ES-I3 (cell line): Measurements from ENCODE around the gene LLCFC1.

Source experiments
- H3K36me3 ChIP-seq: 2 replicates; pipeline ENCODE4 v1.6.1; 2013; ENCODE audit warnings: mild to moderate bottlenecking, low read length, control low read depth, moderate library complexity; ENCODE audit not compliant: insufficient read depth
- H3K4me1 ChIP-seq: 2 replicates; pipeline ENCODE4 v1.6.1; 2013; ENCODE audit warnings: mild to moderate bottlenecking, control low read depth, low read length; ENCODE audit not compliant: insufficient read depth
- H3K9ac ChIP-seq: 2 replicates; pipeline ENCODE4 v1.6.1; 2013; ENCODE audit warnings: low read depth, mild to moderate bottlenecking, low read length, moderate library complexity
- H3K9me3 ChIP-seq: 2 replicates; pipeline ENCODE4 v1.6.1; 2013; ENCODE audit warnings: mild to moderate bottlenecking, low read length, moderate library complexity; ENCODE audit not compliant: control insufficient read depth, insufficient read depth

LLCFC1 gene

DNA sequence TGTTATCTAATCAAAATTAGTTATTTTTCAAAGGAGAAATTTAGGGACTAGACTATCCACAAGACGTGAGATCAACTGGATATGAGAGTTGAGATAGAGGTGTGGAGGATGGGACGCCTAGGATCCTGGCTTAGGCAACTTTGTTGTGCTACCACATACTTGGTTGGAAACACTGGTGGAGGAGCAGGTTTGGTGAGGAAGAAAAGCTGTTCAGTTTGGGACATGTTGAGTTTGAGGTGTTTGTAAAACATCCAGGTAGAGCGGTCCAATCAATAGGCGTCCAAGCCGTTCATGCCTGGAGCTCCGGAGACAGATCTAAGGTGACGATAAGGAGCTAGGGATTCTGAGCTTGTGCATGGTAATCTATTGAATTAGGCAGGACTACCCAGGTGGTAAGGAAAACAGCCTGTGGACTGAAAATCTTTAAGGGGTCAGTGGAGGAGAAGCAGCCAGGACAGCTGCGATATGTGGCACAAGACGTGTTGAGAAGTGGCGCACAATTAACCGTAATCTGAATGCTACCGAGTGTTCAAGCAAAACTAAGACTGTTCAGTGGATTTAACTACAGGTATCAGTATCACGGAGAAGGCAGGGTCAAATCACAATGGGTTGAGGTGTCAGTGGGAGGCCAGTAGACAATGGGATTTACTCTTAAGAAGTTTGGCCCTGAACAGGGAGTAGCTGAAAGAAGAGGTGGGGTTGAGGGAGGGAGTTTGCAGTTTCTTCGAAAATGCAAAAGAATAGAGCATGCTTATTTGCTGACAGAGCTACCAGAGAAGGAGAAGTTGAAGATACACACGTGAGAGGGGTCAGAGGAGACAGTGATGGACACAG is 37.6 kb upstream of the LLCFC1 start:
- Histone ChIP-seq H3K9ac (no peak overlapping the region), H3K9me3 (peaks cover 4% of the 10 kb centered on the region; the same call in 1 of the 2 replicates), H3K4me1 (no peaks in the 10 kb centered on the region), H3K36me3 (no peaks in the 10 kb centered on the region)

DNA sequence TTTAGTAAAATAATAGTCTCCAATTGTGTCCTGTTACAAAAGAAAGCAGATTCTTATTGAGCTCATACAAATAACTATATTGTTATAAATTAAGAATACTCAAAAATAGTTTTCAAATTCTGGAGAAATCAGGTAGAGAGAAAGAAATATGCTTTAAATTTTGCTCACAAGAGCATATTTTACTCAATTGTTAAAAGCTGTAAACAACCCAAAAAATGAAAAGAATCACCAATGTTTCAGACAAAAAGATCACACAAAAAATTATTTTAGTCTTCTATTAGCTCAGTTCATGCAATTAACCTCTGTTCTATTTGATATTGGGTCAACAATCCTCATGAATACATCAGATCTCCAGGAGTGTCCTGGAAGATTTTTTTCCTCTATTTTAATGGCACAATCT is 35.2 kb upstream of the LLCFC1 start:
- H3K9me3 ChIP-seq = peaks cover 6% of the 10 kb centered on the region; the same call in 1 of the 2 replicates
- H3K4me1 ChIP-seq = no peaks in the 10 kb centered on the region
- no peaks in the 10 kb centered on the region for H3K36me3 ChIP-seq
- no peak overlapping the region for H3K9ac ChIP-seq

DNA sequence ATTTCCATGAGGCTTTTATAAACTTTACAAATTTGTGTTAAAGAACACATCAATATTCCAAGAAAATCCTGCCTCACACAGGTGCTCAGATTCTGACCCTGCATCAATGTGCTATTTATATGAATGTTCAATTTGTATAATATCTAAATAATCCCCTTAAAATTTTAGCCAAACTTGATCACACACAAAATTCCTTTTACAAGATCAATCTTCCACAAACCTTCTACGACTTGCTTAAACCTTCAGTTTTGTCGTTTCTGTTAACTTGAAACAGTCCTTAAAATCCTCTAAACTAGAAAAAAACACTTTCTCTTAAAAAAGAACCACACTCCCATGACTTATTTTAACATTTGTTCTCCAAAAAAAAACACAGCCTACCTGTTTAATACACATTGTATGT is 33.5 kb upstream of the LLCFC1 start:
- H3K36me3 ChIP-seq = no peaks in the 10 kb centered on the region
- peaks cover 6% of the 10 kb centered on the region; the same call in 1 of the 2 replicates for H3K9me3 ChIP-seq
- no peak overlapping the region for H3K9ac ChIP-seq
- H3K4me1 ChIP-seq = no peaks in the 10 kb centered on the region

DNA sequence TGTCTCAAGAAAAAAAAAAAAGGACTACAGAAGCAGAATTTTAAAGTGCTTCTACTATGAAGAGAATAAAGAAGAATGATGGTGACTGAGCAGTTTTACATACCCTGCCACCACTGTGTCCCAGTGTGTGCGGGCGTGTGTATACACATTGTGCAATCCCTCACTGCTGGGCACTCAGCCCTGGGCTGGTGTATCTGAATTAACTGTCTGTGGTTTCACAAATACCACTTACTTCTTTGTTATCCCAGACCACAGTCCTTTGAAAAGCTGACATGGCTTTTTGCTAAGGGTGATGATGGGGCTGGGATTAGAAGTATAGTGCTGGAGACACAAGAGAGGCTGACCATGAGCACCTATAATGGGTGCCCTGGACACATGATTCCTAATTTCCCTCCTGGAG is 32.6 kb upstream of the LLCFC1 start:
- Histone ChIP-seq H3K36me3 (no peaks in the 10 kb centered on the region), H3K4me1 (no peaks in the 10 kb centered on the region), H3K9me3 (peaks cover 6% of the 10 kb centered on the region; the same call in 1 of the 2 replicates), H3K9ac (no peak overlapping the region)

DNA sequence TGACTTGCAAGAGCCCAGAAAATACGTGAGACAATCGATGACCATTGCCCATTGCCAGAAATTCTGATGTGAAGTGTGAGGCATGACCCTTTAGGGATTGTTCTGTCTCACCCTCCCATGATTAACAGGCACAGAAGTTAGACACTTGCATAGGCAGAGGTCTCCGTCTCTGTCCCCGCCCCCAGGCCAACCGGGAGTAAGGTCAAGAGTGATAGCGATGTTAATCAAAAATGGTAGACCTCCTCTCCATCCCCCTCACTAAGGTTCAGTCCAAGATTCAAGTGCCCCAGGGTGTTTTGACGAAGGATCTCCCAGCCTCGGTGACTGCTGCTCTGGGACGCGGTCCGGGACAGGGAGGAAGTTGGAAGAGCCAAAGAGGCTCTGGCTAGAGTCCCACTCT is 31.0 kb upstream of the LLCFC1 start:
- Histone ChIP-seq H3K4me1 (no peaks in the 10 kb centered on the region), H3K36me3 (no peaks in the 10 kb centered on the region), H3K9ac (no peak overlapping the region), H3K9me3 (peaks cover 6% of the 10 kb centered on the region; the same call in 1 of the 2 replicates)

DNA sequence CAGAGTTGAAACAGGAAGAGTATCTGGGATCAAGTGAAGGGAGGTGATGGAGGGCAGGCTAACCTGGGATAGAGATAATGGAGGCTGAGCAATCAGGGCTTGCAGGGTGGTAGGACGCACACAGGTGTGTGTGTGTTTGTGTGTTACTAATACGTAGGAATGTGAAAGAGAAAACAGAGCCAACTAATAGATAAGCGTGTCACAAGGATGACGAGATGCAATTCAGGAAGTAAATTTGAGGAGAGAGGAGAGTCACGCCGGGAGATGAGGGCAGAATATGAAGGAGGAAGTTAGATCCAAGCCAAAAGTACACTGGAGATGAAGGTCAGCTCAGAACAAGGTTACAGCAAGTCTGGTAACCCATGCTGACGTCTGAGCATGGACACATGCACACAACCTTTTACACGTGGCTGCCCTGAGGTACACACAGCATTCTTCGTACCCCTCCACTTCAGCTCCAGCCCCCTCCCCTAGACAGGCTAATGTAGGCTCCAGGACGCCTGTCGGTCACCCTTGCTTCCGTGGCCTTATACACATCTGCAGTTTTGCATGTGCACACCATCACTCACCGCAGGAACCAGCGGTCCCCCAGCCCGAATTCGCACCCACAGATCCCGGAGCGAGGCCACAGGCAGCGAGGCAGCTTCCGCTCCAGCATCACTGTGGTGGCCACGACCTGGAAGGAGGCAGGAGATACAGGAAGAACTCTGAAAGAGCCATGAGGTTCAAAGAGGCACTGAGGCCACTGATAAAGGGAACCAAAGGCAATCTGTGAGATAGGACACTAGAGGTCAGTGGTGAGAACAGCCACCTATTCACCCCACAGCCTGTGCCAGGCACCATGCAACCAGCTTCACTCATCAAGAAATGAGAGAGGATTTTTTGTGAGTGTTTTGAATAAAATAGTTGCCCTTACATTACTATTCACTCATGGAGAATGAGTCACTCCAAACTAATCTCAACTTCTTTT is 30.1 kb upstream of the LLCFC1 start:
- no peaks in the 10 kb centered on the region for H3K36me3 ChIP-seq
- no peak overlapping the region for H3K9ac ChIP-seq

DNA sequence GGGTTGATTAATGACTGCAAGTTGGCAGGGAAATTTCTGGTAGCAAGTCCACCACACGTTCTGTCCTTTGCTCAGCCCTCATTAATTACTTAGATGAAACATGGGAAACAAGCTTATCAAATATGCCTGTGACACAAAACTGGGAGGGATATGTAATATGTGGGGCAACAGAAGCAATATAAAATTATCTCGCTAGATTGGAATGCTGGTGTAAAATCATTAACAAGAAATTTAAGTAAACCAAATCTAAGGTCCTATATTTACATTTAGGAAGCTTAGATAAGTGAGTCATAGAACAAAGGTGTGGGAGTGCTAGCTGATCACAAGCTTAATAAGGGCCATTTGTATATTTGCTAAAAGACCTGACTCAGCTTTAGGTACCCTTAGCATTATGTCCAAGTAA is 29.3 kb upstream of the LLCFC1 start:
- H3K36me3 ChIP-seq = no peaks in the 10 kb centered on the region
- H3K4me1 ChIP-seq = no peaks in the 10 kb centered on the region
- H3K9me3 ChIP-seq = 0 out of 2 replicates have a peak, but pooled peaks cover 2% of the 10 kb centered on the region
- no peak overlapping the region for H3K9ac ChIP-seq

More for the DNA sequence above, 30.1 kb upstream of the LLCFC1 start:
- Histone ChIP-seq H3K4me1 (no peaks in the 10 kb centered on the region), H3K9me3 (0 out of 2 replicates have a peak, but pooled peaks cover 2% of the 10 kb centered on the region)

DNA sequence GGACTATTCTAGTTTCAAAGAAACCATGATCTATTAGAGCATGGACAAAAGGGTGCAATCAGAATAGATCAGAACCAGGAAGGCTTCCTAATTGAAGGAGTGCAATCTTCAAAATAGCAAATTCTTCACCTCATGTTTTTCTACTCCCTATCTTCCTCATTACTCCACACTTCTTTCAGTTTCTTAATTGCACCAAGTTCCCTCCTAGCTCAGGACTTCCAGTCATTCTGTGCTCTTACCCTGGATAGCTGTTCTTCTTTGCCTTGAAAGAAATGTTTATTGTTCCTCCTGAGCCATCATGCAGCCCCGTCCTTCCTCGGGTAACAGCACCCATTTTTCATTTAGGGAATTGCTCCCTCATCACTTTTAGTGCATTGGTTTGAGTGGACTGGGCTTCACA is 28.8 kb upstream of the LLCFC1 start:
- Histone ChIP-seq H3K4me1 (no peaks in the 10 kb centered on the region), H3K9ac (no peak overlapping the region), H3K36me3 (no peaks in the 10 kb centered on the region), H3K9me3 (0 out of 2 replicates have a peak, but pooled peaks cover 2% of the 10 kb centered on the region)

DNA sequence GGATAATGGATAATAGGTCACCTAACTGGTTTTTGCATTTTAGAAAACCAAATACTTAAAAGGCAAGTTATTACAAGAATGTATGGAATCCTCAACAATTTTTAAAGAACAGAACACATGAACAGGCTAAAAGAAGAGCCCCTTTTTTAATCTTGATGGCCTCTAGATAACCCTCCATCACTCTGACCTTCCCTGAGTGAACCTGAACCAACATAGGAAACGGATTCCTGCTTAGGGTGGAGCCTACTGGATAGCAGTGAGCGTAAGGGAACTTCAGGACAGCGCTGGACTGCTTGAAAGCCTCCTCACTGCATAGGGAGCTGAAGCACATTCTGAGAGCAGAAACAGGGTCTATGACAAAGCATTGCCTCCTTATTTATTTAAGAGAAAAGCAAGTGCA is 26.2 kb upstream of the LLCFC1 start:
- H3K36me3 ChIP-seq = no peaks in the 10 kb centered on the region
- H3K9me3 ChIP-seq = no peaks in the 10 kb centered on the region
- H3K4me1 ChIP-seq = no peaks in the 10 kb centered on the region
- no peak overlapping the region for H3K9ac ChIP-seq

DNA sequence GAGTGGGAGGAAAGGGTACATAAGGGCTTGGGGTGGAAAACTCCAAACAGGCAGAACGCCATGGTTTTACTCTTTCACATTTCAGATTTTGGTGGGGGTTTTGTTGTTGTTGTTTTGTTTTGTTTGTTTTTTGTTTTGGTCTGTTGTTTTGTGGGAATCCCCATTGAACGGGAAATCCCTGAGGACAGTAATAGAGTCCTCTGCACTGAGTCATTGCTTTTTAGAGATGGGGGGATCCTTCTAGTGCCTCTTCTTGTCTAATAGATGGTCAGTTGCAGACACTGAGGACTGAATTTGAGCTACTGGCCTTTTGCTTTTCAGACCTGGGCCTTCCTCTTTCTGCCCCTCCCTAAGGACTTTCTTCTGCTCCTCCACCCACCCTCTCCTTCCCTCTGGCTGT is 25.7 kb upstream of the LLCFC1 start:
- no peaks in the 10 kb centered on the region for H3K9me3 ChIP-seq
- no peak overlapping the region for H3K9ac ChIP-seq
- no peaks in the 10 kb centered on the region for H3K4me1 ChIP-seq
- H3K36me3 ChIP-seq = no peaks in the 10 kb centered on the region

DNA sequence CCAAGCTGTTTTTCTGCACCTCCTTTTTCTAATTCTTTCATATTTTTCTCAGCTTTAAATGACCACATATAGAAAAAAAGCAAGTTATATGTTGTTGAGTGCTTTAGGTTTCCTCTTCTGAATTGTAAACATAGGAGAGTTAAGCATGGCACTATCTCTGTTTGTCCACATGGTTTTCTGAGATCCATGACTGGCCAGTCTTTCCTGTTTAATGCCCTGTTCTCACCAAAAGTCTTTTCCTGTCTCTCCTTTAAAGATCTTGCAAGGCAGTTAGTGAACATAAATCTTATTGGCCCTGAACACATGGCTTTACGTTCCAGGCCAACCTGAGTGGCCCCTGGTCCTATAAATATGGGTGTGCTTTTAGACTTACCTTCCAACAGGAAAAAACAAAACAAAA is 25.2 kb upstream of the LLCFC1 start:
- H3K36me3 ChIP-seq = no peaks in the 10 kb centered on the region
- H3K9ac ChIP-seq = no peak overlapping the region
- H3K4me1 ChIP-seq = no peaks in the 10 kb centered on the region
- no peaks in the 10 kb centered on the region for H3K9me3 ChIP-seq

DNA sequence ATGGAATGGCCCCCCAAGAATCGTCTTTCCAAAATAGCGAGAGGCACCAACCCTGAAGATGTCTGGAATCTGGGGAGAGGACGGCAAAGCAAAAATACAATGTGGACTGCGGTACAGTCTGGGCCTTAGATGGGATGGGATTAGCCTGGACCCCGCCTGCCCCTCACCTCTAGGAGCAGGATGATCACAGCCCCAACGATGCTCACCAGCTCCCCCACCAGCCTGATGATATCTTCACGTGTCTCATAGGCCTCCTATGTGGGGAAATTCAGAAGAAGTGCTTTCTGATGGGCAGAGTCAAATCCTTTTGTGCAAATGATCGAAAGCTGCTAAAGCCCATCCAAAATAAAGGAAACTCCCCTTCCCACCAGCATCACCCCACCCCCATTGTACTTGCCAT is 24.0 kb upstream of the LLCFC1 start:
- H3K4me1 ChIP-seq = no peaks in the 10 kb centered on the region
- H3K9ac ChIP-seq = no peak overlapping the region
- H3K36me3 ChIP-seq = no peaks in the 10 kb centered on the region
- H3K9me3 ChIP-seq = no peaks in the 10 kb centered on the region

DNA sequence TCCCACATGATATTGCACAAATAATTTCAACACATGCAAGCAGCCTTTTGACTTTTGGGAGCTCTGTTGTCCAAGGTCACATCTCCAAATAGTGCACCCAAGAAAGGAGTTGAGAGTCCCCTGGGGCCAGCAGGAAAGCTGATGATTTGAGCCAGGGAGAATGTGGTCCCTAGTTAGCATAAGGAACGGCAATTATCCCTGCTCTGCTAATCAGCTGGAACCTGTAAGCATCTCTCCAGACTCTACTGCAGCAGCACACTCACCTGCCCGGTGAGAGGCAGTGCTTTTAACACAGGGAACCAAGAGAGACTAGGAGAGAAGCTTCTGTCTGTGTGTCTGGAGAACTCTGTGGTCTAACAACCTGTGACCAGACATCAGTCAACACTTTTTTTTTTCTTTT is 22.8 kb upstream of the LLCFC1 start:
- H3K36me3 ChIP-seq = no peaks in the 10 kb centered on the region
- no peaks in the 10 kb centered on the region for H3K9me3 ChIP-seq
- H3K4me1 ChIP-seq = no peaks in the 10 kb centered on the region
- H3K9ac ChIP-seq = no peak overlapping the region

DNA sequence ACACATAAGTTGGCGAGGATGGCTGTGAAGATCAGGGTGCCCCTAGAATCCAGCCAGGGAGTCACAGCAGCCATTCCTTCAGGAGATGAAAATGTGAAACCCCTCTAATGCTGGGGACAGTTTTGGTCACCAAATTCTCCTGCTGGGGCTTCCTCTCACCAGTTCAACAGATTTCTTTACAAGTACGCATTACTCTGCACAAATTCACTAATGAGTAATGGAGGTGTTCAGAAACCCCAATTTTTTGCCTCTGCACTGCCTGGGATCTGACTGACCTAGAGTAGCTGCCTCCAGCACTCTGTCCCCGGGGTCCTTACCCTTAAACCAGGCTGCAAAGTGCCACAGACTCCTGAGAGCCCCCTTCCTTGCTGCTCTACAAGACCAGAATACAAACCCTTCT is 21.8 kb upstream of the LLCFC1 start:
- H3K9ac ChIP-seq = no peak overlapping the region
- no peaks in the 10 kb centered on the region for H3K4me1 ChIP-seq
- no peaks in the 10 kb centered on the region for H3K36me3 ChIP-seq
- no peaks in the 10 kb centered on the region for H3K9me3 ChIP-seq
